Ramos (cell line): Measurements from ENCODE around the gene DNAH9.
"Not testable (repeated sequence)": the region's sequence is repeated elsewhere in the genome, so short reads cannot be mapped to it uniquely, and the experiment has no call there.

Experiments
- in situ Hi-C: fragments of 300-500 bp; cut with MboI; formaldehyde crosslinking; loops from one replicate; pipeline ENCODE4 v1.14.3; 2022; ENCODE audit warnings: low sequenced_read_pairs; ENCODE audit not compliant: unreplicated experiment

The DNAH9 gene

DNA sequence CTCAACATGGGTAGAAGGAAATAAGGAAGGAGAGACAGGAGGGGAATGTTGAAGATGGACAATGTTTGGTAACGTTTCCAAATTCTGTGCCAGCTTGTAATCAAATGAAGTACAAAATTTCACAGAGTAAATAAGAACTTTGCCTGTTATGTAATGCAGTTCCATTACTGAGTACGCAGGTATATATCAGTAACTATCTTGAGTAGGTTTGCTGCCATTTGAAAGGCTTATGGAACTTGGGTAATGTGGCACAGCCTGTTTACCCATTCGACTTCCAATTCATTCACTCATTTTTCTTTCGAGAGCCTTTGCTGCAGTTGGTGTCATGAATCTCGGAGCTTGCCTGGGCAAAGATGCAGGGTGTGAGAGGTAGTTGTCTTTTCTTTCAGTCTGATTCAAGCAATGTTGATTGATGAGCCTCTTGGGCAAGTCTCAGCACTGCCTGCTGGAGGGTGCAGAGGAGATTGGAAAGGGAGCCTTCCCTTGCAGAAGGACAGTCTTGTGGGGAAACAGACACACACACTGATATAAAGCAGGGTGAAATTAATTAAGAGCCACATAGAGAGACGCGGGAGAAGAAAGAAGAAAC lies 345.6 kb downstream of the DNAH9 start:
- in situ Hi-C loops = no loop called here

- in situ Hi-C loops = no loop called here
These were observed 346.3 kb downstream of the DNAH9 start for GRCh38 chr17:11944587-11944986.

- in situ Hi-C loops = no loop called here
These were observed 350.5 kb downstream of the DNAH9 start for GRCh38 chr17:11948789-11949188.

- in situ Hi-C loops = not testable (repeated sequence)
These were observed 351.3 kb downstream of the DNAH9 start for GRCh38 chr17:11949571-11949970.

- in situ Hi-C loops = no loop called here
These were observed 352.7 kb downstream of the DNAH9 start for GRCh38 chr17:11950771-11951519.

DNA sequence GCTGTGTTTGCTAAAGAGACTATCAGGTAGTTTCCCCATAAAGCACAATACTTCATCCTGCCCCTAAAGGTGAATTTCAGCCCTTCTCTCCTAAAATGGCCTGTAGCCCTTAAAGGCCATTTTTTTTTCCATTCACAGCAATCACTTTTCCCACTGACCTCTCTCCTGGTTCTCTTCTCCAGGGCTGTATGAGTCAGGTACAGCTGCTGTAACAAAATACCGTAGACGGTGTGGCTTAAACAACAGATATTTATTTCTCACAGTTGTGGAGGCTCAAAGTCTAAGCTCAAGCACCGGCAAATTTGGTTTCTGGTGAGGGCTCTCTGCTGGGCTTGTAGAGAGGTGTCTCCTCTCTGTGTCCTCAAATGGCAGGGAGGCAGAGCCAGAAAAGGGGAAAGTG lies 354.3 kb downstream of the DNAH9 start:
- in situ Hi-C loops = no loop called here

DNA sequence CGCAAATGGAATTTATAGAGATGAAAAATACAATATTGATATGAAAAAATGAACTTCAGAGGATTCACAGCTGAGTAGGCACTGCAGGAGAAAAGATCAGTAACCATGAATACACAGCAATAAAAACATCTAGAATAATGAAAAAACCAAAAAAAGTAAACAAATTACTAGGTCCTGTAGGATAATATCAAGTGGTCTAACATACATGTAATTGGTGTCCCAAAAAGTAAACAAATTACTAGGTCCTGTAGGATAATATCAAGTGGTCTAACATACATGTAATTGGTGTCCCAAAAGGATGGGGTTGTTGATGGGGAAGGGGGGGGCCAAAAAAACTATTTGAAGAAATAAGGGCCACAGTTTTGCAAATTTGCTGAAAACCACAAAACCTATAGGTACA lies 355.7 kb downstream of the DNAH9 start:
- in situ Hi-C loops = no loop called here

- in situ Hi-C loops = no loop called here
These were observed 356.7 kb downstream of the DNAH9 start for GRCh38 chr17:11954936-11955335.

DNA sequence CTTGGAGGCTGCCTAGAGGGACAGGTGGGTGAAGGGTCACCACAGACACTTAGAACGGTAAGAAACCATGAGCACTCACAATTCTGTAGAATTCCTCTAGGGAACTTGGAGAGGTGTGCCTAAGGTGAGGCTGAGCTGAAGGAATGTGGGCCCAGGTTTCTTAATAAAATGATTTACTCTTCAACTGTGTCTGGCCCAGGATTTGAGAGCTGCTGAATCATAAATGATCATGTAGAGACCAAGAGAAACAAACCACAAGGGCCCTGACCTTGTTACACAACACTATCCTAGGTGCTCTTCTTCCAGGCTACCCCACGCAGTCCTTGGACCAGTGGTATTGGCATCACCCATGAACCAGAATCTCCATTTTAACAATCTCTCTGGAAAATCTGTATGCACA lies 371.3 kb downstream of the DNAH9 start:
- in situ Hi-C loops = no loop called here

DNA sequence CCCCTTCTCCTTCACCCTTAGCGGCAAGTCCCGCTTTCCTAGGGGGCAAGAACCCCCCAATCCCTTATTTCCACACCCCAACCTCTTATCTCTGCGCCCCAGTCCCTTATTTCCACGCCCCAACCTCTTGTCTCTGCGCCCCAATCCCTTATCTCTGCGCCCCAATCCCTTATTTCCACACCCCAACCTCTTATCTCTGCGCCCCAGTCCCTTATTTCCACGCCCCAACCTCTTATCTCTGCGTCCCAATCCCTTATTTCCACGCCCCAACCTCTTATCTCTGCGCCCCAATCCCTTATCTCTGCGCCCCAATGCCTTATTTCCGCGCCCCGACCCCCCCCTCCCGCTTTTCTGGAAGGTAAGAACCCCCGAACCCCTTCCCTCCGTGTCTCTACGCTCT lies 374.5 kb downstream of the DNAH9 start:
- in situ Hi-C loops = not testable (repeated sequence)

GRCh38 chr17:11979795-11980194 lies 381.5 kb downstream of the DNAH9 start:
- in situ Hi-C loops = no loop called here

DNA sequence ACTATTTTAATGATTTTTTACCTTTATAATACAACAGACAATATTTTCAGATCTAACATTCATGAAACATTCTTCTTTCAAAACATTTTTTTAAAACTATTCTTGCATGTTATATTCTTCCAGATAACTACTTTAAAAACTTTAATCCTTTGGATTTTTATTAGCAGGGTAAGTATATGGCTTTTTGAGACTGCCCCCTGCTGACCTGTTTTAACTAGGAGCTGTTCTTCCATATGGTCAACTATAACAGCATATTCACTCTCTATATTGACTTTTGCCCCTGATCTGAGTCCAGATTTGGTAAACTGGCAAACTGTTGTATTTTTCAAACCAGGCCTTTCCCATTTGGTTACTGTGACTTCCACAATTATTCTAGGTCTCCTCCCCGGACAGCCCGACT lies 382.5 kb downstream of the DNAH9 start:
- in situ Hi-C loops = no loop called here

GRCh38 chr17:11981862-11982261 lies 383.6 kb downstream of the DNAH9 start:
- in situ Hi-C loops = no loop called here

GRCh38 chr17:11986179-11986941 lies 388.1 kb downstream of the DNAH9 start:
- in situ Hi-C loops = no loop called here

DNA sequence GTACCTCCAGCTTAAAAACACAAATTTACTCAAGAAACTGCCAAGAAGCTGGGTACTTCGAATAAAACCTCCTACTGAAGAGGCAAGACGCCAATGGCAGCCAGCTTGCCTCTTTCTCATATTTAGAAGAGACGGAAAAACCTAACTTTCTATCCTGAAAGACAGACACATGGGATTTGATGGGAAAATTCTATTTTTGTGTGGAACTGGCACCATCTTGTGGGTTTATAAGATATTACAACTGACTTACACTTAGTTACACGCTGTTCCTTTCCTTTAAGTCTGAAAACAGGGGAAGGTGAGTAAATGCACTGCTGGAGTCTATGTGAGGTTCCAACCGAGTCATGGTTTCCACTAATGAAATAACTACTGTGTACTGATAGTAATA lies 388.7 kb downstream of the DNAH9 start:
- in situ Hi-C loops = no loop called here

DNA sequence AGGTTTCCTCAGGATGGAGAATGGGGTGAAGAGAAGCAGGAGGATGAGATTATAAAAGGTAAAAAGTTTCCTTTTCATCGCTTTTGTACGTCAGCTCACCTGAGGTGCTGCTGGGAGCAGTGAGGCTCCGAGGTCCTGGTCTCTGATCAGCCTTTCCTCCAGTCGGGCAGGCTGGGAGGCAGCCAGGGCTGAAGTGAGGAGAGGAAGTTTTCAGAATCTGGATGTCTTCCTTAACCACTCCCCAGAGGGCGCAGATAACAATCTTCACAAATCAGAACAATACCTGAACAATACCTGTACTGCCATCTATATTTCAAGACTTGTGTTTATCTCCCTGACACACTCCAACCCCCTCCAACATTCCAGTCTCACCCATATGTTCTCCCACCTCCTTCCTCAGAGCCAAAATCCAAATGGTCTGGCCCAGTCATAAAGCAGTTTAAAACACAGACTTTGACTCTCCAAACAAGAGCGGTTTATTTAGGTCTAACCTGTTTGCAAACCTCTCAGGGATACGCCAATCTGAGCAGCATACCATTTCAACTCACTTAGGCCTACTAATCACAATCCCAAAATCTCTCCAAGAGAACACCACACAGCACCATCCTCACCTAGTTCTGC lies 392.2 kb downstream of the DNAH9 start:
- in situ Hi-C loops = no loop called here

DNA sequence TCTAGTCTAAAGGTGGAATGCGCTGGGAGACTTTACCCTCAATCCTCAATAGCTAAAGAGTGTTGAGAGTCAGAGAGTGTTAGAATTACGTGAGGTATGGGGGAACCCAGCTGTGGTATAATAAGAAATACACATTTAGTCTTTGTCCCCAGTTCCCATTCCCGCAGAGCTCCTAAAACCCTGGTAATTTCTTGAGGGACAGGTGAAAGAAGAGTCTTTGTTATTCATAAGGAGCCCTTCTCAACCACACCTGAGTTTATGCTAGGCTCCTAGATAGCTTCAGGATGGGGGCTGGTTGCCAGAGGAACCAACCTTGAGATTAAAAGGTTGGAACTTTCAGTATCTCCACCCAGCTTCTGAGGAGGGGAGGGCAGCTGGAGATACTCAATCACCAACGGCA lies 393.2 kb downstream of the DNAH9 start:
- in situ Hi-C loops = no loop called here

DNA sequence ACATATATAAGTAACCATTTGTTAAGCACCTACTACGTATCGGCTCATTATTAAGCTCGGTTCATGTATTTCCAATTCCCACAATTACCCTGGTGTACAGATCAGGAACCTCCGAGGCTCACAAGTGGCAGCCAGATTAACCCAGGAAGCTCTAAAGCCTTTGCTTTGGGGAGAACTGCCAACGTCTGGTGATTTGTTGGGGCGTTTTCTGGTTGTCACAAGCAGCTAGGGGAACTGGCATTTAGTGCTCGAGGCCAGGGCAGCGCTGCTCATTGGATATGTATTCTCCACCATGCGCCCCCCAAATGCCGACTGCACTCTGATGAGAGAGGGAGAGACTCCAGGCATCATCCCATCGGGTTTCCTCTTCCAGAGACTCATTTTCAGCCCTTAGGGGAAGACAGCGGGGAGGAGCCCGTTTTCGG lies 398.5 kb downstream of the DNAH9 start:
- in situ Hi-C loops = no loop called here

DNA sequence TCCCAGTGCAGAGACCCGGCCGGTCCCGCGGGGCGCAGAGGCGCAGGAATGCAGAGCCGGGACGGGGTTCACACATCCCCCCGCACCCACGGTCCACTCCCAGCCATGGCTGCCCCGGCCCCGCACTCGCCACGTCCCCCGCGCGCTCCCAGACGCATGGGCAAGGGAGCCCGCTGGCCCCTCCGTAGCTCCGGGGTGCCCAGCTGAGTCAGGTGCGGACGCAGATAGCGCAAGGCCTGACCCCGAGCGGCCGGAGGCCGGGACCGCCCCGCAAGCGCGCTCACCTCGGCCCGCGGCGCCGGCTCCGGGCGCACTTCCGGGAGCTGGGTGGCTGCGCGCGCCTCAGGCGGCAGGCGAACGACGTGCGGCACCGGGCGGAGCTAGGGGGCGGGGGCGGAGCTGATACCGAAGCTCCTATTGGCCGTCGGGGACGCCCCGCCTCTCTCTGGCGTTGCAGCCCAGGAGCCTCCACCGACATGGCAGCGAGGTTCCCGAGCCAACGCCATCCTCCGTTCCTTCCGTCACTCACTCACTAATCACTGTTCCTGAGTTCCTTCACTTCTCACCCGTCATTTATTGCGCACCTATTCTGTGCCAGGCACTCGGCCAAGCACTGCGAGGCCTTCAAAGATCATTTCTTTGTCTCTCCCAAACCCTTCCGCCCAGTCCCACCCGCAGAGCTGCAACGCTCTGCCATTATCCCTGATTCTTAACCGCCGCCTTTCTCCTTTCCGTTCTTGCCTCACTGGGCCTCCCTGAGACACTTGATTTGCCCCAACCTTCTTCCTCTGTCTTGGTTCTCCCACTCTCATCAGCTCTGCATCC lies 399.1 kb downstream of the DNAH9 start, which contains the start of gene ZNF18:
Gene ZNF18, minus strand, starts transcription at position 329 of the 825 bp plus-strand sequence. CDS start 4,646 bp downstream, outside the sequence.
- in situ Hi-C loops = no loop called here

GRCh38 chr17:11997972-11998233 lies 399.6 kb downstream of the DNAH9 start:
- in situ Hi-C loops = no loop called here
